DMS114 treated with DMSO at 0.1 percent for 48 hours (cell line): ENCODE data around the gene RARS2.
A peak's percentile ranks its signal among the peaks of the same experiment; 100 is the strongest.
"Not testable (repeated sequence)": the region's sequence is repeated elsewhere in the genome, so short reads cannot be mapped to it uniquely, and the experiment has no call there.

Experiments
- DNase-seq: peaks from one replicate; lab custom pipeline; 2025; ENCODE audit not compliant: unreplicated experiment; lab: John Stamatoyannopoulos, UW

Gene RARS2

DNA sequence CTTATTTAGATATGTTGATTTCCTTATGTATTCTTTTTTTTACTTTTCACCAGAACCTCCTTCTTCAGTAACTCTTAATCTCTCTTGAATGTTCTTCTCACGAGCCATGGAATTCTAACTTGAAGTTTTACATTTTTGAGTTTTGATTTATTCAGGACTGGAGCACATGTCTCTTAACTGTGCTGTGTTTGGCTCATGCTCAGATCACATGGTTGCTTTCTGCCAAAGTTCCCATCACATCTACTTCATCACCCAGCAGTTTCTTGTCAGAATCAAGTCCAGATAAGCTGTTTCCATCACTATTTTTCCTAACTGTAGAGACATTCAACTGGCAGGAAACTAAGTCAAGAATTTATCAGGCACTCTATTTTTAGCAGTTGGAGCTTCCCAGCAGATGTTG lies 85.3 kb downstream of the RARS2 start:
- DNase-seq = no peak

DNA sequence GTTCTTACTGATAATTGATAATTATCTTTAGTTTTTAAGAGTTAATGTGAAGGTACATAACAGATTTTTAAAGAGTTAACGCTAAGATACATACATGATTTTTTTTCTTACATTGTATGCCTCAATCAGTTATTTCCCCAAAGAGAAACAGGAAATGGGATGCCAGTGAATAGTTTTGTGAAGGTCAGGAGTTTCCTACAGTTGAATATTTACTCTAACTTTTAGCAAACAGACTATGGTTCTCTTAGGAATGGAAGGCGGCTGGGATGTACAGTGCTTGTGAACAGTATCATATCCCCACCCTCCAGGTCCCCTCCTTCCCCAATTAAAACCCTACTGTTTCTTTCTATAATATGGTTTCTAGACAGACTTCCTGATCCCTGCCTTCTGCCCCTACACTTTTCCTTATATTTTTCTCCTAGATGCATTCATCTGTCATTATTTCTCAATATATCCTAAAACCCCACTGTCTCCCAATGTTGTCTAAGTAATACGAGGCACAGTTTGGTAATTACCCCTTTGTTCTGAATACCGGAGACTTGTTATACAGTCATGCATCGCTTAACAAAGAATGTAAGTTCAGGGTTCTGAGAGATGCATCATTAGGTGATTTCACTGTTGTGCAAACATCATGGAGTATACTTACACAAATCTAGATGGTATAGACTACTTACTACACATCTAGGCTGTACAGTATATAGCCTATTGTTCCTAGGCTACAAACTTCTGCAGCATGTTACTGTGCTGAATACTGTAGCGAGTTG lies 87.8 kb downstream of the RARS2 start:
- no peak for DNase-seq

DNA sequence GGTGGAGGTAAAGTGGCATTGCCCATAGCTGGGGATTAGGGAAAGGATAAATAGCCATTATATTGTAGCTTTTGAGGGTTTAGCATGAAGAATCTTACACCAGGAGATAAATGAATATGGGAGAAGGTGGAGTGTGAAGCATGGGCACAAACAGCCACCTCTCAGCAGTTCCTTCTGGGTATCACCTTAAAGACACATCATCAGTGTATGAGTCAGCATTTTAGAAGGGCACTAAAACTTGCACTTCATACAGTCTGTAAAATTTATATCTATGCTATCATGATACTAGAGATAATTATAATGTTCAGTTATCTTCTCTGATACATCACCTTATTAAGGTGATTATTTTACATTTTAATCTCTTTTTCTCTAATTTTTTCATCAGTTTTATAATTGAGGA lies 91.7 kb downstream of the RARS2 start:
- no peak for DNase-seq

DNA sequence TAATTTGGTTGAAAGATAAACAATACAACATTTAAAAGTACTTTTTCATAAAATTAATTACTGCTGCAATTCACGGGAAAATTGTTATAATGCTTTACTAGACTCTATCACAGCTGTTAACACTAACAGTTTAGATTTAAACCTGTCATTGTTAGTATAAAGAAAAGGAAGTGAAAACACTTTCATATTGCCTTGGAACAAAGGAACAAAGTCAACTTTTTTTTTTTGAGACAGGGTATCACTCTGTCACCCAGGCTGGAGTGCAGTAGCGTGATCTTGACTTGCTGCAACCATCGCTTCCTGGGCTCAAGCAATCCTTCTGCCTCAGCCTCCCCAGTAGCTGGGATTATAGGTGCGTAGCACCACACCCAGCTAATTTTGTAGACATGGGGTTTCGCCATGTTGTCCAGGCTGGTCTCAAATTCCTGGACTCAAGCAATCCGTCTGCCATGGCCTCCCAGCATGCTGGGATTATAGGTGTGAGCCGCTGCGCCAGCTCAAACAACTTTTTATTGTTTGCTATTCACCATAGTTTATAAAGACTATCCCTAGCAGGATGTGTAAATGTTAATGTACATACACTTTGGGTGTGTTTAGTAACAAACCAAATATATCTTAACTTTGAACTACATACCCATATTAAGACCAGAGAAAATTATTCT lies 94.9 kb downstream of the RARS2 start:
- no peak for DNase-seq

DNA sequence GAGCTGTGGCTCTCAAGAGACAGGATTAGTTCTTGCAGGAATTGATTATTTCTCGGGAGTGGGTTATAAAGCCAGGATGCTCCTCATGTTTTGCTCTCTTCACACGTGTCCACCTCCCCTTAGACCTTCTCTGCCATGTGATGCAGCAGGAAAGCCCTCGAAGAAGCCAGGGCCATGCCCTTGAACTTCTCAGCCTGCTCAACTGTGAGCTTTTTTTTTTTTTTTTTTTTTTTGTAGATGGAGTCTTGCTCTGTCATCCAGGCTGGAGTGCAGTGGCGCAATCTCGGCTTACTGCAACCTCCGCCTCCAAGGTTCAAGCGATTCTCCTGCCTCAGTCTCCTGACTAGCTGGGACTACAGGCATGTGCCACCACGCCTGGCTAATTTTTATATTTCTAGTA lies 100.5 kb downstream of the RARS2 start:
- DNase-seq = not testable (repeated sequence)

DNA sequence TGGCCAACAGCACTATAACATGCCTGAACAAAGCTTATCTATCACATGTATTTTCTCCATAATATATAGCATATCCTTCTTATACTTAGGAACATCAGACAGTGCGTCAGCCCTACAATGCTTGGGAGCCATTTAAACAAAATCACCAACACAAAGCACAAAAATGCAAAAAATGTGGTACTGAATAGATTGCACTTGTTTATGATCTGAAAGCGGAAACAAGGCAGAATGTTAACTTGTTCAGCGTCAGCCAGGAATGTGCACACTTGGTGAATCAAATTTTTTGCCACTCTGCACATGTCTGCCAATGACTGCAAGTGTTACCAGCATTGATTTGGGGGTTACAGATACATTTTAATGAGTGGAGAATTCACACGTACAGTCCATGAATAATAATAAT lies 102.2 kb downstream of the RARS2 start:
- DNase-seq = no peak

DNA sequence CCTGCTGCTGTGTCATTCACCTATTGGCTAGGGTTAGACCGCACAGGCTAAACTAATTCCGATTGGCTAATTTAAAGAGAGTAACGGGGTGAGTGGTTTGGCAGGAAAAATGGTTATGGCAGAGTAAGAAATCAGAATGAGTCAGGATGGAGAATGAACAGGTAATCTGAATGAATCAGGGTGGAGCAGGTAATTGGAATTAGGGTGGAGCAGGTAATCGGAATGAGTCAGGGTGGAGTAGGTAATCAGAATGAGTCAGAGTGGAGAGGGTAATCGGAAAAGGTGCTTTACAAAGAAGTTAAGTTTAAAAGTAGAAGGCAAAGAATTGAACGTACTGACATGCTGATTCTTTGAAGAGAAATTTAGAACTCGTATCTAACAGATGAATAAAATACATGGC lies 105.3 kb downstream of the RARS2 start:
- DNase-seq = no peak

DNA sequence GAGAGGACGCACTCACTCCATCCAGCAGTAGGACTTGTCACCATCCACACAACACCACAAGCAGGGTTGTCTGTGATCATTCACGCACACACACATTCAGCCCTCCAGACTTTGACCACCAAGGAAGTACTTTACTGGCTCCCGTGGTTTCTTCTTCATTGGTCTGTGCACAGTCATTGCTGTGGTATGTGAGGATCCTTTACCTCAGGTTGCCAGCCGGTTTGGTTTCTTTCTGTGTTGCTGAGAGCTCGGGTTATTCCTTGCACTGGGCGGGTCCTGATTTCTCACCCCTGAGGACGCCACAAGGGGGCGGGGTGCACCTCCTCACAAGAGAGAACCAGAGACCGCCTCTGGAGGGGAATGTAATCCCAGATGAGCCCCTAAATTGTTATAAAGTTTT lies 105.9 kb downstream of the RARS2 start:
- no peak for DNase-seq

DNA sequence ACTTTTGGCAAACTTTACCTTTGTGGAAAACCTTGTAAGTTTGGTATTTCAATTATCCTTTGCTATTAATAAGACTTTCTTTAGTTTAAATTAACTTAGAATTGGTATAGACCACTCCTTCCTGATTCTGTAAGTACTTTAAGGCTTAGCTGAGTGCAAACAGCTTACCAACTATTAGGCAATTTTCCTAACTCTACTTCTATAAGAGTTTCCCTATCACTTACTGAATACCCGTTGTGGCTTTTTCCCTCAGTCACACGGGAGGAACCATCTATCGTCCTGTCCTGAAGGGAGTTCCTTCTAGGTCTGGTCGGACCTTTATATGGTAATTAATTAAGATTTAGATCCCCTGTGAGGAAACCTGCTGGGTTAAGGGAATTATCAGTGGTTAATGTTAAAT lies 107.4 kb downstream of the RARS2 start:
- DNase-seq = no peak

DNA sequence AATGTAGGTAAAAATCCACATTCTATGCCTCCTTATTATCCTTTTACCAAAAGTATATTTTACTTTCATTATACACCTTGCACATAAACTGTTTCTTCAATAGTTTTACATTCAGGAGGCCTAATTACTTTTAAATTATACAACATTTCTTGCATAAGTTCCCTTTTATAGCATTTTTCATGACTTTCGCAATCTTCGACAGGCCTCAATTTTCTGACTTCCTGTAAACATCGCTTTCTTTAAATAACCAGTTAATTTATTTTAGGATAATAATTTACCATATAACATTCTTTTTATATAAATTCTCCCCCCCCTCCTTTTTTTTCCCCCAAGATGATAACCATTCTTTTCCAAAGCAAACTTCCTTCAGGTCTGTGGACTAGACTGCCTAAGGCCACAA lies 107.9 kb downstream of the RARS2 start:
- no peak for DNase-seq

DNA sequence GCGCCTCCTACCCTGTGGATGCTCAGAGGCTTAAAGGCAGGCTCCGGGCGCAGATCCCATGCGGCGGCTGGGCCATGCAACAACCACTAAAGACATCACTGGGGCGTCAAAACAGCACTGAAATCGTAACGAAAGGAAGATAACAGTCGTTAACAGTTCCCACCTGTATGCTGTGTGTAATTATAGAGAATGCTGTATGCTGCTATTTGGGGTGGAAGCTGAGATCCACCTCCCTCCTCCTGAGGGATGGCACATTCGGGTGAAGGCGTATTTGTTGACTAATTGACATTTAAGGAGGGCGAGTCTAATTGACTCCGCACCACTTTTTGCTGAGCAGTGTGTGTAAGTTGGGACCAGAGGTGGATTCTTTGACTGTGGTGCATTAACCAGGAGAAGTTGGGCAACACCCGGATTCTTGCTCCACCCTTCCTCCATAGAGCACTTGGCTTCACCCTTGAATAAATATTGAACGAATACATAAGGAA lies 116.3 kb downstream of the RARS2 start:
- DNase-seq = no peak

DNA sequence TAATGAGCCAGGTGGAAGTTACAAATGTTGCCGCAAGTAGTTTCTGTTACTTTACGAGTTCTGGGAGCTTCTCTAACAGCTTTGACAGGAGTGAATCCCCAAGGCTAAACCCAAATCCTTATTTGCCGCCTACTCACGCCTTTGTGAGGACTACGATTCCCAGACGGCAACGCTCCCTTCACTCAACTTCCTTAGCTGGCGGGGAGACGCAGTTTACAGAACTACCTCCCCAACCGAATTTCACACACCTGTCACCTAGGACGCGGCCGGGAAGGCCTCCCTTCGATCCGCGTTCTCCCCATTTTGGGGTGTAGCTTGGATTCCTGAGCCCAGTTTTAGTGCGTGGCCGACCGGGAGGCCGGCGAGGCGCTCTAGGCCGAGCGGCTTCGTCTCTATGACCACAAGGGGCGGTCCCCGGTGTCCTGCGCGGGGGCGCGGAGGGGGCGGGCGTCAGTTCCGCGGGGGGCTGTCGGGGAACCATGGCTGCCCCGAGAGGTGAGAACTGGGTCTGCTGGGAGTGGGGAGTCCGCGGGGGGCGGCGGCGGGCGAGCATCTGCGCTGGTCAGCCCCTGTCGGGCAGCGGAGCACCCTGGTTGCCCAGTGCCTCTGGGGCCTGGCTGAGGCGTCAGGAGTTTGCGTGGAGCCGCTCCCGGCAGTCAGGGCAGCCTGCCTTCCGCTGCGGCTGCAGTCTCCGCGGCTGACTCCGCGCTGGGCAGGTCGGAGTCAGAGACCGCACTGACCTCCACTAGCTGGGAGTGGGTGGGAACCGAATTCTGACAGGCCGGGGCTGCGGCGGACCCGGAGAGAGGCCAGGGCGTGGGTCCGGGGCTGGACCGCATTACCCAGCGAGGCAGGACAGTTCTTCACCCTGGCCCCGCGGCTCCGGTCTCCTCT lies 117.0 kb downstream of the RARS2 start, which contains the start of gene SLC35A1:
TSS of gene SLC35A1 (plus strand) at position 450 of the 894 bp plus-strand sequence. CDS start at position 480, 30 bp downstream.
- DNase-seq = peak; percentile 80

DNA sequence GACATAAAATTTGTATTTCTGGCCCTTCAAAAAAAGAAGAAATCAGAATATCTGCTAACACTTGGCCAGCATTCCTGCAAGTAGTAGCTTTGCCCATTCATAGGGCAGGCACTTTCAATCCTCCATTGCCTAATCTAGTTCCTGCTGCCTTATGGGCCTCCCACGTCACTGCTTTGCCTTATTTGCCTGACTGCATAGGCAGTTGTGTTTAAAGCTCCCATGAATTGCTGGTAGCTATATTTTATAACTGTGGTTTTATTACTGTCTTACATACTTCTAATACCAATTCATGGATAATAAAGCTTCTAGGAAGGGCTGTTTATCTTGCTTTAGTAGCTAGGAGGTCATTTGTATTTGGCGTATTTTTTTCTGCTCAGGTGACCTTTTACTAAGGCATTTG lies 124.7 kb downstream of the RARS2 start:
- no peak for DNase-seq
